ENCODE results near the gene ACOT11.

- no peak for TF ChIP-seq CTCF (conservative IDR thresholded peaks at IDR 0.05)
- no peak for TF ChIP-seq EZH2 (IDR thresholded peaks at IDR 0.05; ENCODE audit: low read depth)
These were observed 61.4 kb downstream of the ACOT11 start for GRCh38 chr1:54609301-54609921.

Measured in PC-9 (cell line).